HG02973 (cell line): ENCODE data around the gene BPGM.

Experiments
- ATAC-seq: cut with Tn5 transposase; IDR thresholded peaks from one replicate; pipeline ENCODE4 v1.9.1; 2021; ENCODE audit warnings: moderate library complexity; ENCODE audit not compliant: unreplicated experiment

Gene BPGM

GRCh38 chr7:134695321-134695860 lies 48.7 kb downstream of the BPGM start:
- ATAC-seq = no peak

- ATAC-seq = no peak
Measured at GRCh38 chr7:134696261-134696660, 49.6 kb downstream of the BPGM start.

GRCh38 chr7:134697205-134697886 lies 50.7 kb downstream of the BPGM start:
- no peak for ATAC-seq

GRCh38 chr7:134698481-134698880 lies 51.8 kb downstream of the BPGM start:
- no peak for ATAC-seq

DNA sequence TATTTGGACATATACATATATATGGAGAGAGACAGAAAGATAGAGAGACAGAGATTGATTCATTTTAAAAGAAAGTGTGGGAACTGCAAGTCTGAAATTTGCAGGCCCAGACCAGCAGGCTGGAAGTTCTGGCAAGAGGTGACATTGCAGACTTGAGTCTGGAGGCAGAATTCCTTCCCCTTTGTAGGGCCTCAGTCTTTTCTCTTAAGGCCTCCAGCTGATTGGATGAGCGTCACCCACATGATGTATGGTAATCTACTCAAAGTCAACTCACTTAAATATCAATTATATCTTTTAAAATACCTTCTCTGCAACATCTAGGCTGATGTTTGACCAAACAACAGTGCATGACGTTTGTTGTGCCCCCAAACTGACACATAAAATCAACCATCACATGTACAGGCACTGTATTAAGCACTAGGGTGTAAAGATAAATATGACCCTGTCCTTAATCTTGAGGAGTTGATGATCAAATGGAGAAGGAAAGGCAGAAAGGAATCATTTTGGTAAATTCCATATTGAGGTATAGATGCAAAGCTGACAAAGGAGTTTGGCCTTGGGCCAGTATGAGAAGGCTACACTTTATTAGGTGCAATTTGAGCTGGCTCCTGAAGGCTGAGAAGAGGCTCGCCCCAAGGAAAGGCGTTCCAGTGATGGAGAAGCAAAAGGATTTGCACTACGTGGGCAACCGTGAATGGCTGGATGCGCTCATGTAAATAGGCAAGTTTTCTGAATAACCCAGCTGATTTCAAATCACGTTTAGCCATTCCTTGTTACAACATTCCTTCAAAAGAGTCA lies 52.6 kb downstream of the BPGM start:
- no peak for ATAC-seq

DNA sequence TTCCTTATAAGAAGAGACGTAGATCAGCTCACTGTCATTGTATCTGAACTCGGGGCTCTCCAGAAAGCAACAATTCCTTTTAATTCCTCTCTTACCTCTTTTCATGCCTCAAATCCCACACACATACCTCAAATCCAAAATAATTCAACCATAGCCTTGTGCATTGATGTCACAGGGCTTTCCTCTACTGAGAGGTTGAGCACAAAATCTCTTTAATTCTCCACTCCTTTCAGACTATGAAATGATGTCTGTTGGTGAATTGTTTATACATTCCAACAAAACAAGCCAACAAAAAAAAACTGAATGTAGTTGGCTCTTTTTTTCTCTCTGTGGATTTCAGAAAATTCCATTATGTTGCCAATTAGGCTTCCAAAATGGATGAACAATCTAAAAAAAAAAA lies 53.2 kb downstream of the BPGM start:
- no peak for ATAC-seq

- no peak for ATAC-seq
Measured at GRCh38 chr7:134701272-134701671, 54.6 kb downstream of the BPGM start.

- no peak for ATAC-seq
Measured at GRCh38 chr7:134702366-134703240, 56.0 kb downstream of the BPGM start.

DNA sequence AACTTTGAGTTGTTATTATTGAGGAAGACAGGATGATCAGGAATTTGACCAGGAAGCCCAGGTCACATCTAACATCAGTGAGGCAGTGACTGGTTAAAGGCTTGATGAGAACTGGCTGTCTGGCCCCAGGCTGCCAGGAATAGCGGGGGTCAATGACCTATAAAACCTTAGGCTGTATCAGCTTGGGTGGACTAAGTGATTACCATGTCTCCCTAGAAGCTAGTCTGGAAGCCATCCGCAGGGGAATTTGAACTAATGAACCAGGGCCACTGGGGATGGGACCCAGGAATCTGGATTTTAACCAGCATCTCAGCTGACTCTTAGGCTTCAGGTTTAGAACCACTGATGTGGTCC lies 56.6 kb downstream of the BPGM start:
- no peak for ATAC-seq

GRCh38 chr7:134703782-134704181 lies 57.1 kb downstream of the BPGM start:
- ATAC-seq = no peak

DNA sequence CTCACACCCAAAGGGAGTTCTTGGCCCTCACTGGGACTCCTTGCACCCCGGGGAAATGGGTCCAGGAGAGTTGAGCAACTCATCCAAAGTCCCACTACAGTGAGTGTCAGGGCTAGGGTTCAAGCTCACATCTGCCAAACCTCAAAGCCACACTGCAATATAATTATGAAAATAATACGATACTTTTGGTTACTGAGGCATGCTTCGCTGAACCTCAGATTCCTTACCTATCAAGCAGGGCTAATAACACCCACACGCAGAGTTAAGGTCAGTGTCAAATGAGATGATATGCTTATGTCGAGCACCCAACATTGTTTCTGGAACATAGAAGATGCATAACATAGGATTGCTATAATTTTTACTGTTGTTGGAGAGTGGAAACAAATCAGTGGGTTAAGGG lies 58.2 kb downstream of the BPGM start:
- no peak for ATAC-seq

GRCh38 chr7:134705716-134706115 lies 59.1 kb downstream of the BPGM start:
- ATAC-seq = no peak

DNA sequence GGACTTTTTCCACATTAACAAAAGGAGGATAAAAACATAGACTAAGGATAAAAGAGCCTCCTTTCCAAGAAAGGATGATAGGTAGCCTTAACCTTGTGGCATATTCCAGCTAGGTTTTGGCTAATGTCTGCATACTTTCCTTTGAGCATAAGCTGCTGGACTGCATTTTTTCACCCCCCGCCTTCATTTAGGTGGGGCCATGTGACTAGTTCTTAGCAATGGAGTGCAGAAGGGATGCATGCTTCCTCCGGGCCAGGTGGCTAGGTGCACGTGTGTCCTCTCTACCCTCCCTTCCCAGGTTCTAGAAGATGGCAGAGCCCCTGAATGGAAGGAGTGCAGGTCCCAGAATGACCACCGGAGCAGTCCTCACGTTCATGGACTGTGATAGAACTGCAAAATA lies 59.8 kb downstream of the BPGM start:
- ATAC-seq = no peak

DNA sequence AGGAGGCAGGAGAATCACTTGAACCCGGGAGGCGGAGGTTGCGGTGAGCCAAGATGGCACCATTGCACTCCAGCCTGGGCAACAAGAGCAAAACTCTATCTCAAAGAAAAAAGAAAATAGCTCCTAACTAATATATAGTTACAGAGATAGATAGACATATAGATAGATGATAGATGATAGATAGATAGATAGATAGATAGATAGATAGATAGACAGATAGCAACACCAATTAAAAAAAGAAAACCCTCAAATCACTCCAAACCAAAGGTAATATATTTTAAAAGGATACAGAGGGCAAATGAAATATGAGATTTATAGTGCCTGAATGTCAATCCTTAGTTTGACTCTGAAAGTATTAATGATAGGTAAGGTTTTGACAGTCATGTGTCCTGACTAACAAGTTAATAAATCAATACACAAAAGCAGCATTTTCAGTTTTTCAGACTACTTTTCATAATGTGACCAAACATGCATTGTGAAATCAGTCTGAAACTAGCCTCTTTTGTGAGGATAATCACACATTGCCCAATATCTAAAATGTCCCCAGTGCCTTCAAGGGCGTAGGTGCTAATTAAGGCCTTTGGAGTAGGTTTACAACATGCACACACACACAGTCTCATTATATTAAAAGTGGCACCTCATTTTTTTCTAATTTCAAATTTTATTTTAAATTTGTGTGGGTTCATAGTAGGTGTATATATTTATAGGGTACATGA lies 61.2 kb downstream of the BPGM start:
- no peak for ATAC-seq

- no peak for ATAC-seq
Measured at GRCh38 chr7:134708692-134709091, 62.0 kb downstream of the BPGM start.

DNA sequence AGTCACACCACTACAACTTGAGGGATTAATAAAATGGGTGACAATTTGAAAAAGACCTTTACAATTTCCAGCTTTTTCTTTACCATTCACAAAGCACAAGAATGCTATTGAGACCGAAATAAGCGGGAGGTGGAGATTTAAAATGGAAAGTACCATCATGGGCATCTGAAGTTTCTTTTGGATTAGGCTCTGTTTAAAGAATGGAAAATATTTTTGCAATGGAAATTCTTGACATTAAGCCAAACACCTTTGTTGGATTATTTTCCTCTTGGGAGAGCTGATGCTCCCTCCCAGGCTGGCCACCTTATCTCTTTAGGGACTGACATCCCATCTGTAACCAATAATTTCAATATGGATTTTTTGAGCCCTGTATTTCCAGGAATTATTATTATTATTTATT lies 62.5 kb downstream of the BPGM start:
- ATAC-seq = no peak

GRCh38 chr7:134710511-134710853 lies 63.8 kb downstream of the BPGM start:
- ATAC-seq = no peak

DNA sequence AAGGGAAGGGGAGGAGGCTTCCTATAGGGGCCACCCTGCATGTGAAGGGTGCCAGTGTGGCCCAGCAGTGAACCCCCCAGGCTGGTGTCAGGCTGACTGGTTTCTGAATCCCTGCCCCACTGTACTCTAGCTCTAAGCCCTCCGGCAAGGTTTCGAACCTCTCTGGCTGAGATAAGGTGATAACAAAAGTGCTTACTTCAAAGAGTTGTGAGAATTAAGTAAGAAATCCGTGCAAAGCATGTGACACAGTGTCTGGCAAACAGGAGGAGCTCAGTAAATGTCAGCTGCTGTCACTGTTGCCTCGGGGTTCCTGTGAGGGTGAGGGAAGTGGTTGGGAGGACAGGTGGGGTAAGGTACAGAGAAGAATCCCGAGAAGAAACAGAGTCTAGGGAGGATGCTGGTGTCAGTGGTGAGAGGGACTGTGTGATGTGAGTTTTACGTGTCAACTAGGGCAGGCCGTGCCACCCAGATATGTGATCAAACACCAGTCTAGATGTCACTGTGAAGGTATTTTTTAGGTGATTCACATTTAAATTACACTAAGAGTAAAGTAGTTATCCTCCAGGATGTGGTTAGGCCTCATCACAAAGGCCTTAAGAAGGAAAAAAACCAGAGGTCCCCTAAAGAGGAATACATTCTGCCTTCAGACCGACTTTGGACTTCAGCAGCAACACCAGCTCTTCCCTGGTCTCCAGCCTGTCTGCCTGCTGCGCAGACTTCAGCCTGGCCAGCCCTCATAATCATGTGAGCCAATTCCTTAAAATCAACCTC lies 64.4 kb downstream of the BPGM start:
- ATAC-seq = no peak

- ATAC-seq = no peak
Measured at GRCh38 chr7:134712196-134712595, 65.5 kb downstream of the BPGM start.
